HL-60/S4 (cell line): ENCODE measurements around the gene ZFYVE28.
"Not testable (repeated sequence)": the region's sequence is repeated elsewhere in the genome, so short reads cannot be mapped to it uniquely, and the experiment has no call there.

Source experiments
- in situ Hi-C: fragments of 300-500 bp; cut with MboI; formaldehyde crosslinking; loops from 2 replicates; pipeline ENCODE4 v1.14.3; 2022; ENCODE audit warnings: low sequenced_read_pairs

The ZFYVE28 gene

GRCh38 chr4:2446656-2447564 lies 28.5 kb upstream of the ZFYVE28 start:
- in situ Hi-C loops, result no loop called here

- in situ Hi-C loops, result no loop called here
These were observed 27.1 kb upstream of the ZFYVE28 start for GRCh38 chr4:2445571-2445970.

- in situ Hi-C loops, result no loop called here
These were observed 26.7 kb upstream of the ZFYVE28 start for GRCh38 chr4:2445130-2445529.

- in situ Hi-C loops, result no loop called here
These were observed 25.7 kb upstream of the ZFYVE28 start for GRCh38 chr4:2443956-2444740.

- in situ Hi-C loops, result no loop called here
These were observed 24.8 kb upstream of the ZFYVE28 start for GRCh38 chr4:2443061-2443730.

- in situ Hi-C loops, result no loop called here
These were observed 23.9 kb upstream of the ZFYVE28 start for GRCh38 chr4:2442175-2442993.

GRCh38 chr4:2441393-2442174 lies 23.1 kb upstream of the ZFYVE28 start:
- in situ Hi-C loops, result no loop called here

GRCh38 chr4:2438822-2439718 lies 20.6 kb upstream of the ZFYVE28 start:
- in situ Hi-C loops, result no loop called here

GRCh38 chr4:2437475-2438215 lies 19.2 kb upstream of the ZFYVE28 start:
- in situ Hi-C loops, result no loop called here

GRCh38 chr4:2436761-2437474 lies 18.5 kb upstream of the ZFYVE28 start:
- in situ Hi-C loops, result no loop called here

GRCh38 chr4:2436301-2436700 lies 17.9 kb upstream of the ZFYVE28 start:
- in situ Hi-C loops, result no loop called here

- in situ Hi-C loops, result no loop called here
These were observed 16.0 kb upstream of the ZFYVE28 start for GRCh38 chr4:2434420-2434819.

GRCh38 chr4:2433609-2434350 lies 15.3 kb upstream of the ZFYVE28 start:
- in situ Hi-C loops, result no loop called here

- in situ Hi-C loops, result no loop called here
These were observed 14.6 kb upstream of the ZFYVE28 start for GRCh38 chr4:2432991-2433530.

- in situ Hi-C loops, result no loop called here
These were observed 13.6 kb upstream of the ZFYVE28 start for GRCh38 chr4:2432004-2432403.

- in situ Hi-C loops, result not testable (repeated sequence)
These were observed 11.7 kb upstream of the ZFYVE28 start for GRCh38 chr4:2429945-2430757.
